HepG2 (cell line): Measurements from ENCODE around the gene MAP2K5. TPM values are rescaled to one million over a fixed set of nuclear protein-coding genes. Genes with fewer than 3 reads are reported as not detected.
"Not testable (repeated sequence)": the region's sequence is repeated elsewhere in the genome, so short reads cannot be mapped to it uniquely, and the experiment has no call there.

Source experiments
- ATAC-seq: fragments of 200-7000 bp; cut with Tn5 transposase; 3 replicates; pipeline ENCODE4 v1.9.1; 2020; ENCODE audit warnings: mild to moderate bottlenecking, moderate library complexity
- BruUV-seq: library from RNA; stranded (reverse); fragments of 400-500 nt; replicated peaks from 2 replicates; lab custom pipeline; 2021; lab: Mats Ljungman, UMichigan
- CTCF ChIA-PET: fragments of 300-600 bp; formaldehyde crosslinking; extraction: SDS; loops from one replicate; lab custom pipeline; 2021; ENCODE audit warnings: low total read pairs, inconsistent platforms, low intra/inter-chr PET ratio; lab: Yijun Ruan, JAX
- POLR2A ChIA-PET: fragments of 350-600 bp; sonication (Branson Sonifier 250); formaldehyde crosslinking; loops from one replicate; lab custom pipeline; 2020; ENCODE audit warnings: antibody characterized with exemption, inconsistent platforms; lab: Yijun Ruan, JAX
- DNase-seq: peaks from one replicate; pipeline ENCODE4 v3.0.0-alpha.2; 2015; ENCODE audit warnings: low spot score
- FAIRE-seq: peaks from 3 replicates; lab custom pipeline; 2011; peaks lifted over from hg19 to GRCh38; lab: Jason Lieb, UNC
- H2AFZ ChIP-seq: one replicate; pipeline ENCODE4 v1.6.1; 2011; ENCODE audit warnings: low read length, inconsistent platforms
- H3K27ac ChIP-seq: fragments of 300-600 bp; 3 replicates; pipeline ENCODE4 v1.8.0; 2011; ENCODE audit warnings: mixed run types, mild to moderate bottlenecking, mixed read lengths, low read length, inconsistent platforms; ENCODE audit not compliant: insufficient read depth; ENCODE audit errors: extremely low read length
- H3K27me3 ChIP-seq, 2 experiments: fragments of 200-600 bp in 1 of 2; 2 replicates in 1 of 2; 3 replicates in 1 of 2; pipeline versions ENCODE4 v1.6.0 to v1.8.0; 2011; ENCODE audit warnings: low read length in 2 of 2, mild to moderate bottlenecking in 2 of 2, moderate library complexity in 2 of 2, inconsistent platforms in 1 of 2; ENCODE audit not compliant: insufficient read depth in 2 of 2, control insufficient read depth in 1 of 2
- H3K36me3 ChIP-seq, 2 experiments: fragments of 200-600 bp in 1 of 2; replicated peaks in 1 of 2; 2 replicates in 1 of 2; 3 replicates in 1 of 2; pipeline versions ENCODE4 v1.5.1 to v1.8.0; 2011; ENCODE audit warnings: low read length in 2 of 2, inconsistent platforms in 1 of 2; ENCODE audit not compliant: insufficient read depth in 2 of 2, control insufficient read depth in 1 of 2
- H3K4me1 ChIP-seq: 2 replicates; pipeline ENCODE4 v1.5.1; 2012; ENCODE audit warnings: low read length, inconsistent platforms; ENCODE audit not compliant: insufficient read depth
- H3K4me2 ChIP-seq: 2 replicates; pipeline ENCODE4 v1.6.0; 2011; ENCODE audit warnings: low read depth, low read length, inconsistent platforms
- H3K4me3 ChIP-seq, 3 experiments: fragments of 200-600 bp in 1 of 3; sonication (generic), shearing (Covaris generic) in 1 of 3; replicated peaks in 1 of 3; 2 replicates each; pipeline ENCODE4 v1.5.1; 2011 to 2016; ENCODE audit warnings: low read length in 3 of 3, inconsistent platforms in 2 of 3, low read depth in 2 of 3, mild to moderate bottlenecking in 2 of 3, control low read depth in 1 of 3, mixed read lengths in 1 of 3; ENCODE audit not compliant: insufficient read depth in 1 of 3
- H3K79me2 ChIP-seq: one replicate; pipeline ENCODE4 v1.6.1; 2011; ENCODE audit warnings: low read length, inconsistent platforms; ENCODE audit not compliant: insufficient read depth
- H3K9ac ChIP-seq: 2 replicates; pipeline ENCODE4 v1.6.0; 2011; ENCODE audit warnings: mild to moderate bottlenecking, low read depth, low read length, inconsistent platforms; ENCODE audit not compliant: insufficient read depth
- H3K9me3 ChIP-seq: 2 replicates; pipeline ENCODE4 v1.5.1; 2012; ENCODE audit warnings: mild to moderate bottlenecking, low read length
- H4K20me1 ChIP-seq: 2 replicates; pipeline ENCODE4 v1.6.0; 2011; ENCODE audit warnings: inconsistent platforms, mild to moderate bottlenecking, low read length, moderate library complexity; ENCODE audit not compliant: insufficient read depth
- BRF2 ChIP-seq: sonication (generic); formaldehyde crosslinking; IDR thresholded peaks from 2 replicates; pipeline ENCODE4 v1.8.1; 2022; ENCODE audit warnings: mild to moderate bottlenecking, missing genetic modification reagents
- ERF ChIP-seq: IDR thresholded peaks from 2 replicates; pipeline ENCODE4 v1.6.1; 2018; ENCODE audit warnings: missing biosample characterization, missing genetic modification reagents
- GTF2F1 ChIP-seq: fragments of 150-350 bp; IDR thresholded peaks from 2 replicates; pipeline ENCODE4 v1.6.1; 2014; ENCODE audit warnings: low read length
- HNRNPUL1 ChIP-seq: fragments of 200-400 bp; formaldehyde crosslinking; IDR thresholded peaks from 2 replicates; pipeline ENCODE4 v1.6.1; 2017; ENCODE audit warnings: low read depth, mild to moderate bottlenecking, low read length, moderate library complexity
- RFX1 ChIP-seq: fragments of 450-650 bp; IDR thresholded peaks from 2 replicates; pipeline ENCODE4 v1.6.1; 2017
- ZKSCAN5 ChIP-seq: sonication (generic); formaldehyde crosslinking; IDR thresholded peaks from 2 replicates; pipeline ENCODE4 v1.5.1; 2020; ENCODE audit warnings: mild to moderate bottlenecking, missing genetic modification reagents
- ZMAT5 ChIP-seq: sonication (generic); formaldehyde crosslinking; IDR thresholded peaks from 2 replicates; pipeline ENCODE4 v1.5.0; 2020; ENCODE audit warnings: mild to moderate bottlenecking, low read depth, missing genetic modification reagents, borderline replicate concordance
- ZNF20 ChIP-seq: sonication (generic); formaldehyde crosslinking; IDR thresholded peaks from 2 replicates; pipeline ENCODE4 v1.4.0; 2020; ENCODE audit warnings: mild to moderate bottlenecking, moderate library complexity, missing genetic modification reagents
- ZNF230 ChIP-seq: sonication (generic); formaldehyde crosslinking; IDR thresholded peaks from 2 replicates; pipeline ENCODE4 v1.4.0; 2020; ENCODE audit warnings: mild to moderate bottlenecking, missing genetic modification reagents
- ZNF274 ChIP-seq: sonication (generic); formaldehyde crosslinking; IDR thresholded peaks from 2 replicates; pipeline ENCODE4 v1.5.1; 2020; ENCODE audit warnings: mild to moderate bottlenecking, missing genetic modification reagents
- ZNF512 ChIP-seq: sonication (generic); formaldehyde crosslinking; IDR thresholded peaks from 2 replicates; pipeline ENCODE4 v1.4.0; 2020; ENCODE audit warnings: mild to moderate bottlenecking, missing genetic modification reagents
- ZNF563 ChIP-seq: sonication (generic); formaldehyde crosslinking; IDR thresholded peaks from 2 replicates; pipeline ENCODE4 v1.8.0; 2022; ENCODE audit warnings: mild to moderate bottlenecking, moderate library complexity, missing genetic modification reagents
- ZSCAN12 ChIP-seq: sonication (generic); formaldehyde crosslinking; IDR thresholded peaks from 2 replicates; pipeline ENCODE4 v1.9.0; 2021; ENCODE audit warnings: mild to moderate bottlenecking, missing genetic modification reagents
- WGBS: methylation state at CpG from one replicate; pipeline ENCODE4 v1.1.6; 2017; ENCODE audit warnings: low lambda C conversion rate; 5-methylcytosine and 5-hydroxymethylcytosine counted together
- in situ Hi-C: cut with HindIII; loops from 2 replicates; pipeline ENCODE4 v1.10.0; 2017; ENCODE audit warnings: low pct_unique_long_range_greater_than_20kb; ENCODE audit not compliant: extremely low pct_ligation_motif_present
- intact Hi-C: fragments of 100-400 bp; cut with micrococcal nuclease; formaldehyde crosslinking; loops from one replicate; pipeline ENCODE4 v1.10.0; 2022; ENCODE audit not compliant: unreplicated experiment
- polyA plus RNA-seq, 8 experiments: library from polyadenylated mRNA; depleted of rRNA in 3 of 8; stranded (reverse) in 7 of 8; unstranded in 1 of 8; fragments of >200 nt; fragmentation: Illumina TruSeq in 4 of 8; extraction: Trizol in 4 of 8; gene quantifications; 2 replicates each; pipeline versions ENCODE4 v1.2.1 to v1.2.3, GENCODE V29; 2011 to 2016; ENCODE audit warnings: low read depth in 4 of 8, missing spikeins in 1 of 8, mixed read lengths in 1 of 8; ENCODE audit not compliant: insufficient read depth in 1 of 8
- total RNA-seq, 5 experiments: library from RNA; depleted of rRNA; stranded (reverse); fragments of >200 nt; fragmentation: Illumina TruSeq; extraction: Trizol; gene quantifications; 2 replicates each; pipeline ENCODE4 v1.2.3, GENCODE V29; 2016; ENCODE audit warnings: low read depth in 1 of 5

Gene MAP2K5
- total and polyA plus RNA-seq, 2 of the 13 experiments (the other 11 are each of a cell fraction or from before 2014, with no cell fraction given) = 4.0 to 4.3 TPM

- H3K4me1 ChIP-seq, intact Hi-C loops, BruUV-seq, H3K27me3 ChIP-seq, H3K4me3 ChIP-seq, H2AFZ ChIP-seq, H3K9ac ChIP-seq, H4K20me1 ChIP-seq, DNase-seq, H3K79me2 ChIP-seq, POLR2A ChIA-PET, H3K27ac ChIP-seq, ATAC-seq, H3K36me3 ChIP-seq, CTCF ChIA-PET, H3K4me2 ChIP-seq, FAIRE-seq, in situ Hi-C loops, H3K9me3 ChIP-seq: not testable (repeated sequence)
- WGBS = 100% methylated on average over 2 of the region's 2 CpGs
These were observed 130.3 kb downstream of the MAP2K5 start for GRCh38 chr15:67672834-67673233.

- no TSS peak for BruUV-seq
- H3K4me1 ChIP-seq = no peaks in the 10 kb centered on the region
- no peaks in the 10 kb centered on the region for H3K36me3 ChIP-seq
- intact Hi-C loops = no loop called here
- ChIA-PET CTCF (no interaction called here), POLR2A (no interaction called here)
- no peak overlapping the region for H3K9ac ChIP-seq
- H4K20me1 ChIP-seq = no peaks in the 10 kb centered on the region
- in situ Hi-C loops = no loop called here
- H2AFZ ChIP-seq = no peak overlapping the region
- no peak for FAIRE-seq
- no peak overlapping the region for H3K27ac ChIP-seq
- H3K4me2 ChIP-seq = no peak overlapping the region
- H3K9me3 ChIP-seq = no peaks in the 10 kb centered on the region
- H3K79me2 ChIP-seq = no peaks in the 10 kb centered on the region
- no peak for ATAC-seq
- H3K4me3 ChIP-seq = no peak overlapping the region
- 100% methylated on average over 3 of the region's 3 CpGs for WGBS
- DNase-seq = no peak
- H3K27me3 ChIP-seq = no peaks in the 10 kb centered on the region
- no peak for TF ChIP-seq GTF2F1
- TF ChIP-seq HNRNPUL1 = no peak
- TF ChIP-seq ZNF512 (CRISPR knock-in tag) = no peak
- TF ChIP-seq ZNF274 = no peak
- TF ChIP-seq ZSCAN12 (CRISPR knock-in tag) = no peak
- TF ChIP-seq ZMAT5 (CRISPR knock-in tag) = no peak
- no peak for TF ChIP-seq ERF (CRISPR knock-in tag)
- no peak for TF ChIP-seq ZNF230 (CRISPR knock-in tag)
- TF ChIP-seq ZNF563 = no peak
- TF ChIP-seq RFX1 = no peak
- no peak for TF ChIP-seq BRF2 (CRISPR knock-in tag)
- no peak for TF ChIP-seq ZKSCAN5
- no peak for TF ChIP-seq ZNF20 (CRISPR knock-in tag)
These were observed 132.5 kb downstream of the MAP2K5 start for GRCh38 chr15:67674983-67675382.
